HG03196 (cell line): ENCODE measurements around the gene TMC3.

Experiments
- ATAC-seq: cut with Tn5 transposase; IDR thresholded peaks from one replicate; pipeline ENCODE4 v1.9.1; 2021; ENCODE audit not compliant: unreplicated experiment

The TMC3 gene

GRCh38 chr15:81301385-81301784, 72.6 kb downstream of the TMC3 start:
- ATAC-seq, result no peak

- ATAC-seq, result no peak
These were observed 74.3 kb downstream of the TMC3 start for GRCh38 chr15:81299630-81300273.

- ATAC-seq, result no peak
These were observed 74.9 kb downstream of the TMC3 start for GRCh38 chr15:81299156-81299555.

- no peak for ATAC-seq
These were observed 75.4 kb downstream of the TMC3 start for GRCh38 chr15:81298611-81299010.

- no peak for ATAC-seq
These were observed 76.1 kb downstream of the TMC3 start for GRCh38 chr15:81297603-81298575.

- ATAC-seq, result no peak
These were observed 76.9 kb downstream of the TMC3 start for GRCh38 chr15:81297147-81297572.

- peak; percentile 39 for ATAC-seq
These were observed 77.3 kb downstream of the TMC3 start for GRCh38 chr15:81296673-81297072.

GRCh38 chr15:81296186-81296585, 77.8 kb downstream of the TMC3 start:
- ATAC-seq, result no peak

- ATAC-seq, result no peak
These were observed 78.4 kb downstream of the TMC3 start for GRCh38 chr15:81295486-81296121.

GRCh38 chr15:81294516-81294880, 79.5 kb downstream of the TMC3 start:
- ATAC-seq, result peak; percentile 3

GRCh38 chr15:81293728-81294515, 80.1 kb downstream of the TMC3 start:
- peak; percentile 64 for ATAC-seq

- peak; percentile 33 for ATAC-seq
These were observed 81.5 kb downstream of the TMC3 start for GRCh38 chr15:81292523-81293001.

GRCh38 chr15:81291916-81292522, 82.0 kb downstream of the TMC3 start:
- no peak for ATAC-seq

- no peak for ATAC-seq
These were observed 84.1 kb downstream of the TMC3 start for GRCh38 chr15:81289910-81290309.

GRCh38 chr15:81288616-81289015, 85.4 kb downstream of the TMC3 start:
- ATAC-seq, result no peak

- ATAC-seq, result no peak
These were observed 86.0 kb downstream of the TMC3 start for GRCh38 chr15:81288040-81288439.

- no peak for ATAC-seq
These were observed 87.3 kb downstream of the TMC3 start for GRCh38 chr15:81286621-81287121.

- ATAC-seq, result no peak
These were observed 88.6 kb downstream of the TMC3 start for GRCh38 chr15:81285461-81285860.

- ATAC-seq, result no peak
These were observed 89.6 kb downstream of the TMC3 start for GRCh38 chr15:81284256-81285031.
